Testis (tissue), 3 donors: ENCODE measurements around the gene MASP2. TPM values are rescaled to one million over a fixed set of nuclear protein-coding genes. Genes with fewer than 3 reads are reported as not detected.

ENCODE experiments used
- DNase-seq: peaks from one replicate; pipeline ENCODE4 v3.0.0-alpha.2; 2019
- H3K27ac ChIP-seq, 2 donors: fragments of 200-600 bp; sonication (generic); one replicate each; pipeline ENCODE4 v1.5.1; 2019
- H3K27me3 ChIP-seq: fragments of 200-600 bp; sonication (generic); one replicate; pipeline ENCODE4 v1.5.1; 2019
- H3K36me3 ChIP-seq: fragments of 200-600 bp; sonication (generic); one replicate; pipeline ENCODE4 v1.5.1; 2017; ENCODE audit warnings: low read depth; ENCODE audit errors: missing control alignments
- H3K4me1 ChIP-seq: fragments of 200-600 bp; sonication (generic); one replicate; pipeline ENCODE4 v1.5.1; 2019
- H3K4me3 ChIP-seq, 2 donors: fragments of 200-600 bp; sonication (generic); one replicate each; pipeline ENCODE4 v1.5.1; 2017 to 2019
- H3K9me3 ChIP-seq: fragments of 200-600 bp; sonication (generic); one replicate; pipeline ENCODE4 v1.5.1; 2017
- POLR2A ChIP-seq: fragments of 450-650 bp; IDR thresholded peaks from one replicate; pipeline ENCODE4 v1.6.1; 2017; ENCODE audit warnings: antibody characterized with exemption, mild to moderate bottlenecking, moderate library complexity
- WGBS, 2 donors: methylation state at CpG; one replicate each; pipeline ENCODE4 v1.1.5; 2018; 5-methylcytosine and 5-hydroxymethylcytosine counted together
- intact Hi-C: fragments of 100-400 bp; cut with DNase I; formaldehyde crosslinking; loops from one replicate; pipeline ENCODE4 v1.15.1; 2023; ENCODE audit warnings: low total_unique reads
- polyA plus RNA-seq: library from polyadenylated mRNA; stranded (reverse); fragments of 350-450 nt; fragmentation: Illumina TruSeq; extraction: RNeasy Lipid Tissue Mini Kit (QIAGEN cat#74804); gene quantifications from one replicate; pipeline ENCODE4 v1.2.3, GENCODE V29; 2014; ENCODE audit warnings: low read depth, low replicate concordance; ENCODE audit not compliant: insufficient read depth
- total RNA-seq, 2 donors: library from RNA; depleted of rRNA; stranded (reverse); fragments of >200 nt; gene quantifications; one replicate each; pipeline ENCODE4 v1.2.3, GENCODE V29; 2016
- TF ChIP-seq, protein P1 (sequence below), 3 experiments: fragments of 450-650 bp in 2 of 3; fragments of 200-600 bp in 1 of 3; sonication (generic) in 1 of 3; IDR thresholded peaks; one replicate each; pipeline ENCODE4 v1.5.1; 2016 to 2019; ENCODE audit warnings: antibody characterized with exemption in 3 of 3, mild to moderate bottlenecking in 2 of 3, moderate library complexity in 1 of 3

MASP2 gene
- total and polyA plus RNA-seq, 3 donors from 2014 or later, result 0.31 TPM; not detected in 1

DNA sequence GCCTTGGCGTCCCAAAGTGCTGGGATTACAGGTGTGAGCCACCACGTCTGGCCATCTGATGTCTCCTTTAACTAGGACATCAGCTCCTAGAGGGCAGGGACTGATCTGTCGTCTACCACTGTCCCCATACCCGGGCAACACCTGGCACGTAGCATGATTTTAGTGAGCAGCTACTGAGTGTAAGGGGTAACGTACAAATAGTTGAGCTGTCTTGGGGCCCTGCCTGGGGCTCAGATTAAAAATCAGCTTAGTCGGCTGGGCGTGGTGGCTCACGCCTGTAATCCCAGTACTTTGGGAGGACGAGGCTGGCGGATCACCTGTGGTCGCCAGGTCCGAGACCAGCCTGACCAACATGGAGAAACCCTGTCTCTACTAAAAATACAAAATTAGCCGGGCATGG, 11.0 kb upstream of the MASP2 start:
- Histone ChIP-seq H3K9me3 (no peaks in the 10 kb centered on the region), H3K4me1 (peaks cover 14% of the 10 kb centered on the region), H3K36me3 (no peaks in the 10 kb centered on the region), H3K4me3 (no peak overlapping the region), H3K27ac (no peak overlapping the region), H3K27me3 (no peaks in the 10 kb centered on the region)
- DNase-seq, result no peak
- WGBS, 2 donors, result 90 to 93% methylated on average over 14 of the region's 14 CpGs
- intact Hi-C loops, result no loop called here
- TF ChIP-seq, protein P1, sequence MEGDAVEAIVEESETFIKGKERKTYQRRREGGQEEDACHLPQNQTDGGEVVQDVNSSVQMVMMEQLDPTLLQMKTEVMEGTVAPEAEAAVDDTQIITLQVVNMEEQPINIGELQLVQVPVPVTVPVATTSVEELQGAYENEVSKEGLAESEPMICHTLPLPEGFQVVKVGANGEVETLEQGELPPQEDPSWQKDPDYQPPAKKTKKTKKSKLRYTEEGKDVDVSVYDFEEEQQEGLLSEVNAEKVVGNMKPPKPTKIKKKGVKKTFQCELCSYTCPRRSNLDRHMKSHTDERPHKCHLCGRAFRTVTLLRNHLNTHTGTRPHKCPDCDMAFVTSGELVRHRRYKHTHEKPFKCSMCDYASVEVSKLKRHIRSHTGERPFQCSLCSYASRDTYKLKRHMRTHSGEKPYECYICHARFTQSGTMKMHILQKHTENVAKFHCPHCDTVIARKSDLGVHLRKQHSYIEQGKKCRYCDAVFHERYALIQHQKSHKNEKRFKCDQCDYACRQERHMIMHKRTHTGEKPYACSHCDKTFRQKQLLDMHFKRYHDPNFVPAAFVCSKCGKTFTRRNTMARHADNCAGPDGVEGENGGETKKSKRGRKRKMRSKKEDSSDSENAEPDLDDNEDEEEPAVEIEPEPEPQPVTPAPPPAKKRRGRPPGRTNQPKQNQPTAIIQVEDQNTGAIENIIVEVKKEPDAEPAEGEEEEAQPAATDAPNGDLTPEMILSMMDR (IDR thresholded peaks at IDR 0.05), result no peak
- TF ChIP-seq POLR2A, result no peak

DNA sequence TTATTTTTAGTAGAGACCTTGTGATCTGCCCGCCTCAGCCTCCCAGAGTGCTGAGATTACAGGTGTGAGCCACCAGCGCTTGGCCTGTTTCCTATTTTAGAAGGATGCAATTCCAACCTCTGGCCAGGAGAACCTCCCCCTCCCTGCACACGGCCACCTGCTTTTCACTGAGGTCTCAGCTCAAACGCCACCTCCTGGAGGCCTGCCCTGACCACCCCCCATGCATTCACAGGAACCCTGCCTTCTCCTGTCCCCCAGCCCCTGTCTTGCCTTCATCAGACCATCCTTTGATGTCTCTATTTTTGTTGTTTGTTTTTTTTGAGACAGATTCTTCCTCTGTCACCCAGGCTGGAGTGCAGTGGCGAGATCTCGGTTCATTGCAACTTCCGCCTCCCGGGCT, 10.4 kb upstream of the MASP2 start:
- Histone ChIP-seq H3K27me3 (no peaks in the 10 kb centered on the region), H3K4me3 (no peak overlapping the region), H3K27ac (no peak overlapping the region), H3K36me3 (no peaks in the 10 kb centered on the region), H3K4me1 (peaks cover 14% of the 10 kb centered on the region), H3K9me3 (no peaks in the 10 kb centered on the region)
- TF ChIP-seq, protein P1 (IDR thresholded peaks at IDR 0.05), result no peak
- no peak for TF ChIP-seq POLR2A
- intact Hi-C loops, result no loop called here
- WGBS, 2 donors, result 94% methylated on average over 8 of the region's 8 CpGs
- no peak for DNase-seq

GRCh38 chr1:11056504-11056903, 9.5 kb upstream of the MASP2 start:
- H3K27ac ChIP-seq, result no peak overlapping the region
- H3K4me1 ChIP-seq, result peaks cover 14% of the 10 kb centered on the region
- no peak for DNase-seq
- 82 to 87% methylated on average over 6 to 7 of the region's 7 CpGs for WGBS, 2 donors
- no peaks in the 10 kb centered on the region for H3K36me3 ChIP-seq
- H3K9me3 ChIP-seq, result no peaks in the 10 kb centered on the region
- H3K4me3 ChIP-seq, result no peak overlapping the region
- intact Hi-C loops, result no loop called here
- no peaks in the 10 kb centered on the region for H3K27me3 ChIP-seq
- TF ChIP-seq, protein P1 (IDR thresholded peaks at IDR 0.05), result no peak
- TF ChIP-seq POLR2A, result no peak

- Histone ChIP-seq H3K27ac (no peak overlapping the region), H3K27me3 (no peaks in the 10 kb centered on the region), H3K36me3 (no peaks in the 10 kb centered on the region), H3K4me1 (peaks cover 10% of the 10 kb centered on the region), H3K4me3 (no peak overlapping the region), H3K9me3 (no peaks in the 10 kb centered on the region)
- no peak for TF ChIP-seq POLR2A
- TF ChIP-seq, protein P1 (IDR thresholded peaks at IDR 0.05), result no peak
- 92 to 96% methylated on average over 4 to 9 of the region's 12 CpGs for WGBS, 2 donors
- no peak for DNase-seq
- intact Hi-C loops, result no loop called here
Observed at GRCh38 chr1:11055676-11056075, 8.6 kb upstream of the MASP2 start.

DNA sequence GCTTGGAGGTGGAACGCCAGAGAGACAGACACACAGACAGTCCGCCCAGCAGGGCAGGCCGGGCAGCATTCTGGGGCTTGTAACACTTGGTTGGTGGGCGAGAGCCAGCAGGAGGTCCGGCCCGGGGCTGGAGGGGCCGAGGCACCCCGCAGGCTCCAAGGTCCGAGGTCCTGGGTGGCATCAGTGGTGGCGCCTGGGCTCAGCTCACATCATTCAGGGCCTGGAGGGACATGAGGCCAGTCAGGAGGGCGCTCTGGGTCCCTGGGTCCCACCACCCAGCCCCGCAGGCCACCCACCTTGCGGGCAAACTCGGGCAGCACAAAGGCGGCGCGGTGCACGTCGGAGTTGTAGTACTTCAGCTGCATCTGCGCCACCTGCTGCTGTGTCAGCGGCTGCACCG, 7.6 kb upstream of the MASP2 start:
- H3K27me3 ChIP-seq, result no peaks in the 10 kb centered on the region
- TF ChIP-seq, protein P1 (IDR thresholded peaks at IDR 0.05), result no peak
- no peak for TF ChIP-seq POLR2A
- no peaks in the 10 kb centered on the region for H3K36me3 ChIP-seq
- no peak for DNase-seq
- intact Hi-C loops, result no loop called here
- 84 to 98% methylated on average over 9 to 20 of the region's 22 CpGs for WGBS, 2 donors
- no peak overlapping the region for H3K27ac ChIP-seq
- peaks cover 10% of the 10 kb centered on the region for H3K4me1 ChIP-seq
- H3K4me3 ChIP-seq, result no peak overlapping the region
- H3K9me3 ChIP-seq, result no peaks in the 10 kb centered on the region
